Liver (tissue), 3 donors: ENCODE measurements around the gene TRIAP1.

Experiments
- EGR1 ChIP-seq, 2 donors: IDR thresholded peaks; 2 replicates each; pipeline ENCODE4 v1.6.1; 2016 to 2018; ENCODE audit warnings: antibody characterized with exemption in 2 of 2, low read depth in 2 of 2
- FOXA1 ChIP-seq: IDR thresholded peaks from 2 replicates; pipeline ENCODE4 v1.6.1; 2016; ENCODE audit warnings: antibody characterized with exemption
- GABPA ChIP-seq, 2 donors: IDR thresholded peaks in 1 of 2; conservative IDR thresholded peaks in 1 of 2; 2 replicates each; pipeline ENCODE4 v1.6.1; 2016; ENCODE audit warnings: antibody characterized with exemption in 2 of 2, mild to moderate bottlenecking in 1 of 2, moderate library complexity in 1 of 2
- HNF4A ChIP-seq, 2 donors: conservative IDR thresholded peaks; 2 replicates each; pipeline ENCODE4 v1.6.1; 2016; ENCODE audit warnings: antibody characterized with exemption in 2 of 2, mild to moderate bottlenecking in 2 of 2
- JUND ChIP-seq, 2 donors: IDR thresholded peaks; 2 replicates each; pipeline ENCODE4 v1.6.1; 2016; ENCODE audit warnings: antibody characterized with exemption in 2 of 2
- RAD21 ChIP-seq, 2 donors: IDR thresholded peaks; 2 replicates each; pipeline ENCODE4 v1.6.1; 2016; ENCODE audit warnings: antibody characterized with exemption in 2 of 2, mild to moderate bottlenecking in 2 of 2
- TAF1 ChIP-seq: conservative IDR thresholded peaks from 2 replicates; pipeline ENCODE4 v1.6.1; 2016; ENCODE audit warnings: antibody characterized with exemption, mild to moderate bottlenecking
- TF ChIP-seq, protein P1 (sequence below): fragments of 150-350 bp; IDR thresholded peaks from 2 replicates; pipeline ENCODE4 v1.5.1; 2017; ENCODE audit warnings: improper control_type of control experiment, low read depth, low read length; ENCODE audit not compliant: missing input control
- TF ChIP-seq, protein P2 (sequence below): IDR thresholded peaks from 2 replicates; pipeline ENCODE4 v1.6.1; 2016; ENCODE audit warnings: antibody characterized with exemption, mild to moderate bottlenecking
- TF ChIP-seq, protein P3 (sequence below): IDR thresholded peaks from 2 replicates; pipeline ENCODE4 v1.6.1; 2016; ENCODE audit warnings: antibody characterized with exemption
- donor health status: healthy.
- donor health status: healthy.

- TF ChIP-seq, protein P1, sequence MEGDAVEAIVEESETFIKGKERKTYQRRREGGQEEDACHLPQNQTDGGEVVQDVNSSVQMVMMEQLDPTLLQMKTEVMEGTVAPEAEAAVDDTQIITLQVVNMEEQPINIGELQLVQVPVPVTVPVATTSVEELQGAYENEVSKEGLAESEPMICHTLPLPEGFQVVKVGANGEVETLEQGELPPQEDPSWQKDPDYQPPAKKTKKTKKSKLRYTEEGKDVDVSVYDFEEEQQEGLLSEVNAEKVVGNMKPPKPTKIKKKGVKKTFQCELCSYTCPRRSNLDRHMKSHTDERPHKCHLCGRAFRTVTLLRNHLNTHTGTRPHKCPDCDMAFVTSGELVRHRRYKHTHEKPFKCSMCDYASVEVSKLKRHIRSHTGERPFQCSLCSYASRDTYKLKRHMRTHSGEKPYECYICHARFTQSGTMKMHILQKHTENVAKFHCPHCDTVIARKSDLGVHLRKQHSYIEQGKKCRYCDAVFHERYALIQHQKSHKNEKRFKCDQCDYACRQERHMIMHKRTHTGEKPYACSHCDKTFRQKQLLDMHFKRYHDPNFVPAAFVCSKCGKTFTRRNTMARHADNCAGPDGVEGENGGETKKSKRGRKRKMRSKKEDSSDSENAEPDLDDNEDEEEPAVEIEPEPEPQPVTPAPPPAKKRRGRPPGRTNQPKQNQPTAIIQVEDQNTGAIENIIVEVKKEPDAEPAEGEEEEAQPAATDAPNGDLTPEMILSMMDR, result no peak
- no peak for TF ChIP-seq EGR1 (IDR thresholded peaks at IDR 0.05; ENCODE audit: low read depth in 2 of 2)
- TF ChIP-seq, protein P2, sequence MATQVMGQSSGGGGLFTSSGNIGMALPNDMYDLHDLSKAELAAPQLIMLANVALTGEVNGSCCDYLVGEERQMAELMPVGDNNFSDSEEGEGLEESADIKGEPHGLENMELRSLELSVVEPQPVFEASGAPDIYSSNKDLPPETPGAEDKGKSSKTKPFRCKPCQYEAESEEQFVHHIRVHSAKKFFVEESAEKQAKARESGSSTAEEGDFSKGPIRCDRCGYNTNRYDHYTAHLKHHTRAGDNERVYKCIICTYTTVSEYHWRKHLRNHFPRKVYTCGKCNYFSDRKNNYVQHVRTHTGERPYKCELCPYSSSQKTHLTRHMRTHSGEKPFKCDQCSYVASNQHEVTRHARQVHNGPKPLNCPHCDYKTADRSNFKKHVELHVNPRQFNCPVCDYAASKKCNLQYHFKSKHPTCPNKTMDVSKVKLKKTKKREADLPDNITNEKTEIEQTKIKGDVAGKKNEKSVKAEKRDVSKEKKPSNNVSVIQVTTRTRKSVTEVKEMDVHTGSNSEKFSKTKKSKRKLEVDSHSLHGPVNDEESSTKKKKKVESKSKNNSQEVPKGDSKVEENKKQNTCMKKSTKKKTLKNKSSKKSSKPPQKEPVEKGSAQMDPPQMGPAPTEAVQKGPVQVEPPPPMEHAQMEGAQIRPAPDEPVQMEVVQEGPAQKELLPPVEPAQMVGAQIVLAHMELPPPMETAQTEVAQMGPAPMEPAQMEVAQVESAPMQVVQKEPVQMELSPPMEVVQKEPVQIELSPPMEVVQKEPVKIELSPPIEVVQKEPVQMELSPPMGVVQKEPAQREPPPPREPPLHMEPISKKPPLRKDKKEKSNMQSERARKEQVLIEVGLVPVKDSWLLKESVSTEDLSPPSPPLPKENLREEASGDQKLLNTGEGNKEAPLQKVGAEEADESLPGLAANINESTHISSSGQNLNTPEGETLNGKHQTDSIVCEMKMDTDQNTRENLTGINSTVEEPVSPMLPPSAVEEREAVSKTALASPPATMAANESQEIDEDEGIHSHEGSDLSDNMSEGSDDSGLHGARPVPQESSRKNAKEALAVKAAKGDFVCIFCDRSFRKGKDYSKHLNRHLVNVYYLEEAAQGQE, result no peak
- TF ChIP-seq TAF1, result no peak
- TF ChIP-seq, protein P3, sequence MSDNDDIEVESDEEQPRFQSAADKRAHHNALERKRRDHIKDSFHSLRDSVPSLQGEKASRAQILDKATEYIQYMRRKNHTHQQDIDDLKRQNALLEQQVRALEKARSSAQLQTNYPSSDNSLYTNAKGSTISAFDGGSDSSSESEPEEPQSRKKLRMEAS, result no peak
- no peak for TF ChIP-seq GABPA (IDR thresholded peaks at IDR 0.05 in 1 of 2, conservative IDR thresholded peaks at IDR 0.05 in 1 of 2)
- TF ChIP-seq FOXA1, result no peak
- no peak for TF ChIP-seq JUND (IDR thresholded peaks at IDR 0.05)
- TF ChIP-seq RAD21 (IDR thresholded peaks at IDR 0.05), result no peak
- no peak for TF ChIP-seq HNF4A (conservative IDR thresholded peaks at IDR 0.05)
Observed at GRCh38 chr12:120485961-120486881, 40.0 kb upstream of the TRIAP1 start.
